Right forelimb (tissue), 1 donor: ENCODE data around the gene C9orf43.
"Not testable (repeated sequence)": the region's sequence is repeated elsewhere in the genome, so short reads cannot be mapped to it uniquely, and the experiment has no call there.

Source experiments
- DNase-seq: peaks from one replicate; pipeline ENCODE4 v3.0.0-alpha.2; 2018

C9orf43 gene

GRCh38 chr9:113381909-113382411 lies 28.6 kb upstream of the C9orf43 start:
- DNase-seq = no peak

GRCh38 chr9:113386571-113387393 lies 23.8 kb upstream of the C9orf43 start:
- DNase-seq = no peak

- no peak for DNase-seq
Measured at GRCh38 chr9:113387560-113388230, 22.9 kb upstream of the C9orf43 start.

GRCh38 chr9:113388833-113389232 lies 21.7 kb upstream of the C9orf43 start:
- DNase-seq = no peak

DNA sequence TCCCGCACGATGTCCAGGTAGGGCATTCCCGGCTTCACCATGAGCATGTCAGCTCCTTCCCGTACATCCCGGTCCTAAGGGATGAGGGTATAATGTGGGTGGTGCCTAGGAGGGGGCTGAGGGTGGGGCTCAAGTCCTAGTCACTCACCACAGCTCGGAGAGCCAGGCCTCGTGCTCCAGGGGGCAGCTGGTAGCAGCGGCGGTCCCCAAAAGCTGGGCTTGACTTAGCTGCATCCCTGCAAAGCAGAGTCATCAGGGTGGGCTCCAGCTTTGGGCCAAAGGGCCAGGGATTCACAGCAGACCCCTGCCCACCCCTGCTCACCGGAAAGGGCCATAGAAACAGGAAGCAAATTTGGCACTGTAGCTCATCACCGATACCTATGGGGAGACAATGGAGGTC lies 21.1 kb upstream of the C9orf43 start:
- no peak for DNase-seq

GRCh38 chr9:113390192-113390960 lies 20.2 kb upstream of the C9orf43 start:
- no peak for DNase-seq

DNA sequence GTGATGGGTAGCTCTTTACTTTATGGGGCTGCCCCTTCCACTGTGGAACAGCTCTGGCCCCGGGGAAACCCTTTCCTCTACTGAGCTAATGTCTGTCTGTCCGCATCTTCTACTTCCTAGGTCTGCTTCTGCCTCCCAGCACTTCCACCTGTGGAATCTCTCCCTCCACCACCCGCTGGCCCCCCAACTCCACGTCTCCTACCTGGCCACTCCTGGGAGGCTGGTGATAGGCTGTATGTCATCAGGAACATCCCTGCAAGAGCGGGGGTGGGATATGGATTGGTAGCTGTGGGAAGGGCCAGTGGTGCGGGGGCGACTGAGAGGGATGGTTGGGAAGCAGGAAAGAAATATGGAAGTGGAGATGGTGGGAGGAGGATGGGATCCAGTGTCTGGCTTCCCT lies 18.6 kb upstream of the C9orf43 start:
- DNase-seq = no peak

DNA sequence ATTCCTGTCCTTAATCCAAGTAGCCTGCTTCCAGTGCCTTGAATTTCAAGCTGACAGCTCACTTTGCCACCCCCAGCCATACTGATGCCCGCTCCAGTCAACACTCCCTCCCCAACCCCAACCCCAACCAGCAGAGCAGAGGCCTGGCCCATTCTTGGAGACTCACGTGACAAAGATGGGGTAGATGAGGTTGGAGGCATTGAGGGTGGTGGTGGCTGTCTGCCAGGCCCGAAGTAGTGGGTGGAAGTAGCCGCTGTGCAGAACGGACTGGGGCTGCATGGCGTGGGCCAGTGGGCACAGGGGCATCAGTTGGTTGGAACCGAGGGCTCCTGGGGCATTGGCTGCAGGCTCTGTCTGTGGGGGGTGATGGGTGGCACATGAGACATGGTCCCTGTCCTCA lies 17.3 kb upstream of the C9orf43 start:
- no peak for DNase-seq

DNA sequence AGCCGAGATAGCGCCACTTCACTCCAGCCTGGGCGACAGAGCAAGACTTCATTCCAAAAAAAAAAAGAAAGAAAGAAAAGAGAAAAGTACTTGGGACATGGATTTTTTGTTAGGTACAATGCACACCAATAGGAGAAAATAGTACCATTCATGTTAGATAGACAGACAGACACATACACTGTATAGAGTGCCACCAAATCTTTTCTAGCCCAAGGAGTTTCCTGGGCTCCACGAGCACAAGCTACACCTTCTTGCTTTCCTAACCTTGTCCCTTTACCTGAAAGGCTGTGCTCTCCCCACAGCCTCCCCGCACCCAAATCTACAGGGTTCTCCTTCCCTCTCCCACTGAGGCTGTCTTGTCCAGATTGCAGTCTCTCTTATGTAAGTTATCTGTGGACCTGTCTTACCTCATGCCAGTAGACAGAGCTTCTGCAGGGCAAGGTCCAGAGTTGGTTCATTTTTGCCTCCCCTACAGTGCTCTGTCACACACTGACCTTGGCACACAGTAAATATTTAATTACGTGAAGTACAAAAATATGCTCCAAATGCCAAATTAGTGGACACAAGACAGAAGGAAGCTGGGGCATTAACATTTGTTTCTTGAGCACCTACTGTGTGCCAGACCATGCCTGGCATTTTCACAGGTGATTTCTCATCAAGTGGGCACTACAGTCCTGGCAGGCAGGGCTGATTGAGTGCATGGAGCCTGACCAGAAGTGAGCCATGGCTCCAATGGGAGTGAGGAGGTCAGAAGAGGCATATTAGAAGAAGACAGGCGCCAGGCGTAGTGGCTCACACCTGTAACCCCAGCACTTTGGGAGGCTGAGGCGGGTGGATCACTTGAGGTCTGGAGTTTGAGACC lies 15.3 kb upstream of the C9orf43 start:
- DNase-seq = peak; percentile 15

- peak; percentile 34 for DNase-seq
Measured at GRCh38 chr9:113397203-113397631, 13.3 kb upstream of the C9orf43 start.

DNA sequence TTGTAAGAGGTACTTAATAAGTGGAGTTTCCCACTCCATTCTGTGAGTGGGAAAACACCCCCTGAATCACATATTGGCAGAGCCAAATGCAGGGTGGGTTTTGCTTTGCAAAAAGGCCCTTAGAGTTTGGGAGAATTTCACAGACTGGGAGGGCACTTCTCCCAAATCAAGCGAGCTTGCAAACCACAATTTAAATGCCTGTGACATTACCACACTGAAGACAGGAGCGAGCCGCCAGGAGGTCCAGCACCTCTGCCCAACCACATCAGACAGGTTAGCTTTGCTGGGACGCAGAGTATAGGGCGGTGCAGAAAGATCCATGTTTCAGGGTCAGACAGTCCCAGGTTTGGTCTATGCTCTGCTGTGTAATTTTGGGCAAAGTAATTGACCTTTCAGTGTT lies 11.8 kb upstream of the C9orf43 start:
- DNase-seq = peak; percentile 3

DNA sequence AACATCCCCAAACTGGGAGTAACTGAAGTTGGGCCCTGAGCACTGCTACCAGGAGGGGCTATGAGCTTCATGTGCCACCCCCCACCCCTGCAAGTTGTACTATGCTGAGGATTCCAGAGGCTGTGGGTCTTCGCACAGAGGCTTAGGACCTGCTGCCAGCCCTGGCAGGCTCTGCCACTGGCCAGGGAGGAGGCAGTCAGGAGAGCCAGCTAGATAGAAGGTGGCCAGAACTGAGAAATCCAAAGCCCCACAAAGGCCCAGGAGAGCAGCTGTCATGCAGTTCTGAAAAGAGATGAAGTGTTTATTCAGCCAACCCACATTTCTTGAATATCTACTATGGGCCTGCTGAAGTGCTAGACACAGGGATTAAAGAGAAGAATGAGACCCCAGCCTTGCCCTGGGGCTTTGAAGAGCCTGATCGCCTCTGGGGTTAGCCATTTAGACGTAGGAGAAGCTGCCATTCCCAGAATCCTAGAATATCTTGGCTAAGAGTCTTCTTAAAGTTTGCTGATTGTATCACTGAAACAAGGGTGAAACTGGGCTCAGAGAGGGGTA lies 10.8 kb upstream of the C9orf43 start:
- DNase-seq = peak; percentile 36

- peak; percentile 99 for DNase-seq
Measured at GRCh38 chr9:113401027-113401792, 9.3 kb upstream of the C9orf43 start, which contains the start of gene ALAD. Gene ALAD (minus strand): TSS chr9:113401284. CDS start chr9:113393559, 7,725 bp downstream.

DNA sequence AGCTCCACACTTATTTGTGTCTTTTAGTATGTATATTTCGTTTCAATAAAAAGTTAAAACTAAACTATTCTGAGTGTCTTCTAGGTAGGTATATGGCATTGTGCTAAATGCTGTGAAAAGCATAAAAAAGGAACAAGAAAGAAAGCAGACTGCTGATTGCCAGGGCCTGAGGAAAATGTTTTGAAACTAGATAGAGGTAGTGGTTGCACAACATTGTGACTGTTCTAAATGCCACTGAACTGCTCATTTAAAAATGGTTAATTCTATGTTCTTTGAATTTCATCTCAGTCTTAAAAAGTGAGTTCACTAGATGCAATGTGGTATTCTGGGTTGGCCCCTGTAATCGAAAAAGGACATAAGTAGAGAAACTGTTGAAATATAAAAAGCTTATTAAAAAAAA lies 6.9 kb upstream of the C9orf43 start:
- DNase-seq = no peak

- not testable (repeated sequence) for DNase-seq
Measured at GRCh38 chr9:113406353-113406752, 4.2 kb upstream of the C9orf43 start.

- peak; percentile 56 for DNase-seq
Measured at GRCh38 chr9:113406873-113407511, 3.6 kb upstream of the C9orf43 start.

DNA sequence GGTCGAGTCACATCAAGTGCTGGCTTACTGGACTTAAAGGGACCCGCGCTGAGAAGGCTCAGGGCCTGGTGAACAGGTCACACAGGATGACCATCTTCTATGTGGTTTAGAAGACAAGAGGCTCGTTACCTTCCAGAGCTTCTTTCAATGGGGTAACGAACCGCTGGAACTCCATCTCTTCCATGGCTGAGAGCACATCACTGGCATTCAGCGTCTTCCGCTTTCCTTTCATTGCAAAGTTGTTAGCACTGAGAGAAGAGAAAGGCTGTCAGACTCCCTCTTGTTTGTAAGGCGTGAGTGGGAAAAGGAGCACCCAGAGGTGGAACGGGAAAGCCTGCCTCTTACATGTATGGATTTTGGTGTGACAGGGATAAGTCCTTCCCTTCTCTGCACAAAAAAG lies 1.1 kb upstream of the C9orf43 start:
- no peak for DNase-seq

GRCh38 chr9:113409883-113410206 lies 702 bp upstream of the C9orf43 start:
- DNase-seq = no peak

DNA sequence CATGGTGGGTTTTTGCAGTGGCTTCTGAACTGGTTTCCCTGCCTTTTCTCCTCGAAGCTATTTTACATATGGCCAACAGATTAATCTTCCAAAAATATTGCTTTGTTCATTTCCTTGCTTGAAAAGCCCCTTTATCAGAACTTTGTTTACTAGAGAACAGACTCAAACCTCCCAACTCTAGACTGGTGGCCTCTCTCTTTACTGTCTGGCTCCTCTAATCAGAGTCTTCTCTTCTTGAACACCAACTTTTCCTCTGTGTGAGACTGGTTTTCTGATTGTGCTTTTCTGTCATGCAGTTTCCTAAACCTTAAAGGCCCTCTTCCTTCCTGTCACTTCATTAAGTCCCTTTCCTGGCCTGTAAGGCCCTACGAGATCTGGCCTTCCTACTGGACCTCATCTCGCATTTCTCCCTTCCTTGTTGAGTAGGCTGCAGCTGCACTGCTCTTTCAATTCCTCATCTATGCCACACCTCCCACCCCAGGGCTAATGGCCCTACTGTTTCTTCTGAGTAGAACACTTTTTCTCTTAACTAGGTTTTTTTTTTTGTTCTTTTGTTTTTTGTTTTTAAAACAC lies 5.7 kb downstream of the C9orf43 start:
- no peak for DNase-seq

- no peak for DNase-seq
Measured at GRCh38 chr9:113417370-113417769, 6.8 kb downstream of the C9orf43 start.
